ENCODE results near the gene BLACAT1.
"Not testable (repeated sequence)": the region's sequence is repeated elsewhere in the genome, so short reads cannot be mapped to it uniquely, and the experiment has no call there.

BLACAT1 gene

GRCh38 chr1:205440121-205440475, 15.7 kb downstream of the BLACAT1 start:
- no peak for DNase-seq (ENCODE audit: low read depth)

- DNase-seq (ENCODE audit: low read depth), result no peak
Measured at GRCh38 chr1:205438213-205439158, 17.4 kb downstream of the BLACAT1 start.

- DNase-seq (ENCODE audit: low read depth), result no peak
Measured at GRCh38 chr1:205437570-205437969, 18.3 kb downstream of the BLACAT1 start.

GRCh38 chr1:205436776-205437410, 19.0 kb downstream of the BLACAT1 start:
- no peak for DNase-seq (ENCODE audit: low read depth)

GRCh38 chr1:205435578-205436573, 20.0 kb downstream of the BLACAT1 start:
- no peak for DNase-seq (ENCODE audit: low read depth)

- DNase-seq (ENCODE audit: low read depth), result no peak
Measured at GRCh38 chr1:205434738-205435137, 21.1 kb downstream of the BLACAT1 start.

GRCh38 chr1:205432692-205433091, 23.2 kb downstream of the BLACAT1 start:
- DNase-seq (ENCODE audit: low read depth), result not testable (repeated sequence)

DNA sequence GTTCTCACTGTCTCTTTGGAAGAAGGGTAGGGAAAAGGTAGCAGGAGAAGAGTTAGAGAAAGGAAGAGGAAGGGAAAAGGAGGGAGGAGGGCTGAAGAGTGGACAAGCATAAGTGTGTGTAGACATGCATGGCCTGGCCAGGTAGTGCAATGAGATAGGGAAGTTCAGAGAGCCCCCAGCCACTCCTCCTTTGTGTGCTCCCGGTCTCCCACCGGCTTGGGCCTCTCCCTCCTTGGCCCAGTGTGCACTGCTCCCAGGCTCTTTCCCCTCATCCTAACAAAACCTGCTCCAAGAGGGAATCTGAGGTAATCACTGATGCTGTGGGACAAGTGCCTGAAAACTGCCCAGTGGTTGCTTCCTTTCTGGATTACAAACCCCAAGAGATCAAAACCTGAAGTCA, 23.7 kb downstream of the BLACAT1 start:
- no peak for DNase-seq (ENCODE audit: low read depth)

DNA sequence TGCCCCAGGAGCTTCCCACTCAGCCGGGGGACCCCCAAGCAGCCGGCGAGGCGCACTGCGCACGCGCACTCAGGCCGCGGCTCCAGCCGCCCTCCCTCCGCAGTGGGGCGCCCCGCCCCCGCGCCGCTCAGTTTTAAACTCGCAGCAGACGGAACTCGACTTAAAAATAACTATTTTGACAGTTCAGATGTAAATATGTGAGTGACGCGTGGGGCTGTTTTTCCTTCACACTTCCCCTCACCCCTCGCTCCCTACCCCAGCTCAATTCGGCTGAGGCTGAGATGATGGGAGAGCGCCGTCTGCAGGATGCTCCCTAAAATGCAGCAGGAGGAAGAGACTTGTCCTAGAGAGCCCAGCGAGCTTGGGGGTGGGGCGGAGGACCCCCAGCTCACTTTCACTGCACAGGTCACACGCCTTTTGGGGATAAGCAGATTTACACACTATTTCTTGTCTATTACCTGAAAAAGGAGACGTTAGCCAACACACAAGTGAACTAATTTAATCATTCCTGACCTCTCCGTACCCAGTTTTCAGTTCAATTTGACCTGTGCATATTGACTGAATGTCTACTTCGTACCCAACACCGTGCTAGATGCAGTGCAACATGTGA, 25.0 kb downstream of the BLACAT1 start:
- DNase-seq (ENCODE audit: low read depth), result peak; percentile 52

- DNase-seq (ENCODE audit: low read depth), result no peak
Measured at GRCh38 chr1:205429762-205430695, 25.8 kb downstream of the BLACAT1 start.

DNA sequence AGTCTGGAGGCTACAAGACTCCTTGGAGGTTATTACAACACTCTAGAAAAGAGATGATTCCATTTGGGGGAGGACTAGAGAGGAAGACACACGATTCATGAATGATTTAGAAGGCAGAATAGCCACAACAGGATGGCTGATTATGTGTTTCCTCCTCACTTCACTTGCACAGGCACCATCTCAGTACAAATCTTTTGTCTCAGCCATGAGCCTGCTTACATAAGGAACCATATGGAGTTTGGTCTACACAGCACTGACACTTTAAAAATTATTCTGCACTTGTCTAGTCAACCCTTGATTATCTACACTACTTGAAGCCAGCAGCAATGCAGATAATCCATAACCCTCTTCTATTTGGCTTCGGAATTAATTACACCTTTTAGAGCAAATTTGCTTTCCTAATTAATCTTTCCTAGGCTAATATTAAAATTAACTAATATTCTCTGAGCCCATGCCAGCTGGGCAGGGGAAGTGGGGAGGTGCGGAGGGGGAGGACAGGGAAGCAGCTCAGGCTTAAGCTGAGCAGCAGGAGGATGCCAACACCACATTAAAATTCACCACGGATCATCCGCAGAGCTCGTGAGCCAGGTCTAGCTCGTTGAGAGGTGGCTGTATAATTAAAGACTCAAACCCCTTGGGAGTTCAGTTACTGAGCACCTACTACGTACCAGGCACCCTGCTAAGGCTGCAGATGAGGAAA, 30.8 kb downstream of the BLACAT1 start:
- no peak for DNase-seq (ENCODE audit: low read depth)

GRCh38 chr1:205423814-205424399, 31.9 kb downstream of the BLACAT1 start:
- no peak for DNase-seq (ENCODE audit: low read depth)

- no peak for DNase-seq (ENCODE audit: low read depth)
Measured at GRCh38 chr1:205422993-205423642, 32.7 kb downstream of the BLACAT1 start.

DNA sequence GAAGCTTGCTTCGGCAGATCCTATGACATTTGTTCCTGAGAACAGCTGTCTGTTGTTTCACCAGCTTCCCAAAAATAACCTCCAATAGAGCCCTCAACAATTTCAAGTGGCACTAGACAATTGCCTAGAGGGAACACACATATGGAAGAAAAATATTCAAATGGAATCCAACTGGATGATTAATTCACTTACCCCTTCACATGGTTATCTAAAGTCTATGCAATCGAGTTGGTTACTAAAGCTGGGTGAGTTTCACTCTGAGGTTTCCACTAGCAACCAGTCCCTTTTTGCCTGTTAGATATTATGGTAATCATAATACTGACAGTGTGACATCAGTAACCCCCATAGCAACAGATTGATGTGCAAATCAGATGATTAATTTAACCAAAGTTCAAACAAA, 34.0 kb downstream of the BLACAT1 start, which contains the start of gene LEMD1:
LEMD1 (minus strand) TSS at position 259 of the 400 bp plus-strand sequence. CDS start 1,520 bp downstream, outside the sequence.
- no peak for DNase-seq (ENCODE audit: low read depth)

DNA sequence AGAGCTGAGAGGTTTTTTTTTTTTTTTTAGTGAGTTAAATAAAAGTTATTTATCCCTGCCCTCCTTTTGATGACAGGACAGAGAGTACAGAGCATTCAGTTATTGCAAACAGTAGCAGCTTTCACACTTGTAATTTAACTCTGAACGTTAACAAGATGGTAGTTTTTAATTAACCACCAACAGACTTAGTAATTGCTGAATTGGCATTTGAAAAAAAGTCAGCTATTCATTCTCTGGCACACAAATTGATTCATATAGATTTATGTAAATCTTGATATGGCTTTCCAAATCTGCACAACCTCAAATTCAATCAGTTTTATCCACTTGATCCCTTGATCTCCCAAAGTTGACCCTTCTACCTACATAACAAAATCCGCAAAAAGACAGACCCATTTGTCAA, 34.9 kb downstream of the BLACAT1 start:
- no peak for DNase-seq (ENCODE audit: low read depth)

GRCh38 chr1:205417870-205418635, 37.8 kb downstream of the BLACAT1 start:
- no peak for DNase-seq (ENCODE audit: low read depth)

DNA sequence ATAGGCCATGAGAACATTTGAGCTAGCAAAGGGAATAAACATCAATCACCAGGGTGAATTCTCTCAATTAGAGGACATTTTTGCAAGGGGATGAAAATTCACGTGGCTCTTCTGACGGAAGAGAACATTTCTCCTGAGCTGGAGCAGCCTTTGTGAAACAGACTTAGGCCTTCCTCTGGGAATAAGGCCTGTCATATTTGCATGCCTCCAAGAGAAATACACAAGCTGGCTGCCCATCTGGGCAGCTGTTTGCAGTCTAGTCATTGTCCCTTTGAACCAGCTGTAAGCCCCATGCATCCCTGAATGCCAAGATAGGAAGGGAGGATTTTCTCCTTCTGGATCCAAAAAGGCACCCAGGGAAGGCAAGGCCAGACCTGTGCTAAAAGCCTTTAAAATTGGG, 39.5 kb downstream of the BLACAT1 start:
- no peak for DNase-seq (ENCODE audit: low read depth)
